ENCODE results near the gene RAB15. TPM values are rescaled to one million over a fixed set of nuclear protein-coding genes. Genes with fewer than 3 reads are reported as not detected.

The RAB15 gene
- total and polyA plus RNA-seq, 2 of the 8 experiments (the other 6 are each of a cell fraction or from before 2014, with no cell fraction given): 38.8 to 58.1 TPM

GRCh38 chr14:64971943-64972791, at the start of gene RAB15 (continued):
- TF ChIP-seq CHD7 (IDR thresholded peaks at IDR 0.05; ENCODE audit: insufficient replicate concordance, low read length) (no peak), JUND (IDR thresholded peaks at IDR 0.05; ENCODE audit: low read length) (no peak), SP2 (IDR thresholded peaks at IDR 0.05; ENCODE audit: low read length) (no peak), EZH2 (IDR thresholded peaks at IDR 0.05; ENCODE audit: low read depth, low read length, severe bottlenecking) (no peak), MAFK (IDR thresholded peaks at IDR 0.05; ENCODE audit: low read depth, low read length) (no peak)

Measured in H1 (cell line).